HepG2 (cell line): ENCODE measurements around the gene STARD5. TPM values are rescaled to one million over a fixed set of nuclear protein-coding genes. Genes with fewer than 3 reads are reported as not detected.

Experiments
- ATAC-seq: fragments of 200-7000 bp; cut with Tn5 transposase; 3 replicates; pipeline ENCODE4 v1.9.1; 2020; ENCODE audit warnings: mild to moderate bottlenecking, moderate library complexity
- BruUV-seq: library from RNA; stranded (reverse); fragments of 400-500 nt; replicated peaks from 2 replicates; lab custom pipeline; 2021; lab: Mats Ljungman, UMichigan
- CTCF ChIA-PET: fragments of 300-600 bp; formaldehyde crosslinking; extraction: SDS; loops from one replicate; lab custom pipeline; 2021; ENCODE audit warnings: low total read pairs, inconsistent platforms, low intra/inter-chr PET ratio; lab: Yijun Ruan, JAX
- POLR2A ChIA-PET: fragments of 350-600 bp; sonication (Branson Sonifier 250); formaldehyde crosslinking; loops from one replicate; lab custom pipeline; 2020; ENCODE audit warnings: antibody characterized with exemption, inconsistent platforms; lab: Yijun Ruan, JAX
- DNase-seq: peaks from one replicate; pipeline ENCODE4 v3.0.0-alpha.2; 2015; ENCODE audit warnings: low spot score
- FAIRE-seq: peaks from 3 replicates; lab custom pipeline; 2011; peaks lifted over from hg19 to GRCh38; lab: Jason Lieb, UNC
- H2AFZ ChIP-seq: one replicate; pipeline ENCODE4 v1.6.1; 2011; ENCODE audit warnings: low read length, inconsistent platforms
- H3K27ac ChIP-seq: fragments of 300-600 bp; 3 replicates; pipeline ENCODE4 v1.8.0; 2011; ENCODE audit warnings: mixed run types, mild to moderate bottlenecking, mixed read lengths, low read length, inconsistent platforms; ENCODE audit not compliant: insufficient read depth; ENCODE audit errors: extremely low read length
- H3K27me3 ChIP-seq, 2 experiments: fragments of 200-600 bp in 1 of 2; 2 replicates in 1 of 2; 3 replicates in 1 of 2; pipeline versions ENCODE4 v1.6.0 to v1.8.0; 2011; ENCODE audit warnings: low read length in 2 of 2, mild to moderate bottlenecking in 2 of 2, moderate library complexity in 2 of 2, inconsistent platforms in 1 of 2; ENCODE audit not compliant: insufficient read depth in 2 of 2, control insufficient read depth in 1 of 2
- H3K36me3 ChIP-seq, 2 experiments: fragments of 200-600 bp in 1 of 2; replicated peaks in 1 of 2; 2 replicates in 1 of 2; 3 replicates in 1 of 2; pipeline versions ENCODE4 v1.5.1 to v1.8.0; 2011; ENCODE audit warnings: low read length in 2 of 2, inconsistent platforms in 1 of 2; ENCODE audit not compliant: insufficient read depth in 2 of 2, control insufficient read depth in 1 of 2
- H3K4me1 ChIP-seq: 2 replicates; pipeline ENCODE4 v1.5.1; 2012; ENCODE audit warnings: low read length, inconsistent platforms; ENCODE audit not compliant: insufficient read depth
- H3K4me2 ChIP-seq: 2 replicates; pipeline ENCODE4 v1.6.0; 2011; ENCODE audit warnings: low read depth, low read length, inconsistent platforms
- H3K4me3 ChIP-seq, 3 experiments: fragments of 200-600 bp in 1 of 3; sonication (generic), shearing (Covaris generic) in 1 of 3; replicated peaks in 1 of 3; 2 replicates each; pipeline ENCODE4 v1.5.1; 2011 to 2016; ENCODE audit warnings: low read length in 3 of 3, inconsistent platforms in 2 of 3, low read depth in 2 of 3, mild to moderate bottlenecking in 2 of 3, control low read depth in 1 of 3, mixed read lengths in 1 of 3; ENCODE audit not compliant: insufficient read depth in 1 of 3
- H3K79me2 ChIP-seq: one replicate; pipeline ENCODE4 v1.6.1; 2011; ENCODE audit warnings: low read length, inconsistent platforms; ENCODE audit not compliant: insufficient read depth
- H3K9ac ChIP-seq: 2 replicates; pipeline ENCODE4 v1.6.0; 2011; ENCODE audit warnings: mild to moderate bottlenecking, low read depth, low read length, inconsistent platforms; ENCODE audit not compliant: insufficient read depth
- H3K9me3 ChIP-seq: 2 replicates; pipeline ENCODE4 v1.5.1; 2012; ENCODE audit warnings: mild to moderate bottlenecking, low read length
- H4K20me1 ChIP-seq: 2 replicates; pipeline ENCODE4 v1.6.0; 2011; ENCODE audit warnings: inconsistent platforms, mild to moderate bottlenecking, low read length, moderate library complexity; ENCODE audit not compliant: insufficient read depth
- DNMT3B ChIP-seq: conservative IDR thresholded peaks from 2 replicates; pipeline ENCODE4 v1.6.1; 2016; ENCODE audit warnings: missing biosample characterization, control low read depth
- MAFF ChIP-seq: IDR thresholded peaks from 2 replicates; pipeline ENCODE4 v1.6.1; 2011; ENCODE audit warnings: low read depth, low read length, improper control_type of control experiment
- MAFG ChIP-seq: sonication (generic); formaldehyde crosslinking; IDR thresholded peaks from 2 replicates; pipeline ENCODE4 v1.5.1; 2020; ENCODE audit warnings: mild to moderate bottlenecking, missing genetic modification reagents
- MAFK ChIP-seq, 2 experiments: IDR thresholded peaks in 1 of 2; conservative IDR thresholded peaks in 1 of 2; 2 replicates each; pipeline ENCODE4 v1.6.1; 2011; ENCODE audit warnings: improper control_type of control experiment in 2 of 2, low read length in 2 of 2
- MBNL3 ChIP-seq: fragments of 250-450 bp; sonication (Bioruptor Pico); conservative IDR thresholded peaks from 2 replicates; pipeline ENCODE4 v1.8.0; 2022; ENCODE audit warnings: mild to moderate bottlenecking, inconsistent platforms
- NKX3-1 ChIP-seq: sonication (generic); formaldehyde crosslinking; IDR thresholded peaks from 2 replicates; pipeline ENCODE4 v1.5.0; 2020; ENCODE audit warnings: missing genetic modification reagents
- PAX8 ChIP-seq: sonication (generic); formaldehyde crosslinking; IDR thresholded peaks from 2 replicates; pipeline ENCODE4 v1.8.0; 2022; ENCODE audit warnings: mild to moderate bottlenecking, missing genetic modification reagents, borderline replicate concordance
- REXO4 ChIP-seq: sonication (generic); formaldehyde crosslinking; IDR thresholded peaks from 2 replicates; pipeline ENCODE4 v1.8.0; 2022; ENCODE audit warnings: missing genetic modification reagents, mild to moderate bottlenecking, borderline replicate concordance
- ZMYM3 ChIP-seq: sonication (generic); formaldehyde crosslinking; IDR thresholded peaks from 2 replicates; pipeline ENCODE4 v1.5.1; 2020; ENCODE audit warnings: mild to moderate bottlenecking, missing genetic modification reagents
- ZNF224 ChIP-seq: sonication (generic); formaldehyde crosslinking; IDR thresholded peaks from 2 replicates; pipeline ENCODE4 v1.5.0; 2020; ENCODE audit warnings: mild to moderate bottlenecking, missing genetic modification reagents
- ZNF512B ChIP-seq: sonication (generic); formaldehyde crosslinking; IDR thresholded peaks from 2 replicates; pipeline ENCODE4 v1.5.1; 2020; ENCODE audit warnings: missing genetic modification reagents, mild to moderate bottlenecking, borderline replicate concordance
- ZNF564 ChIP-seq: sonication (generic); formaldehyde crosslinking; IDR thresholded peaks from 2 replicates; pipeline ENCODE4 v1.8.1; 2023; ENCODE audit warnings: mild to moderate bottlenecking, missing genetic modification reagents
- ZSCAN29 ChIP-seq: sonication (generic); formaldehyde crosslinking; conservative IDR thresholded peaks from 2 replicates; pipeline ENCODE4 v1.4.0; 2020; ENCODE audit warnings: mild to moderate bottlenecking, missing genetic modification reagents
- WGBS: methylation state at CpG from one replicate; pipeline ENCODE4 v1.1.6; 2017; ENCODE audit warnings: low lambda C conversion rate; 5-methylcytosine and 5-hydroxymethylcytosine counted together
- in situ Hi-C: cut with HindIII; loops from 2 replicates; pipeline ENCODE4 v1.10.0; 2017; ENCODE audit warnings: low pct_unique_long_range_greater_than_20kb; ENCODE audit not compliant: extremely low pct_ligation_motif_present
- intact Hi-C: fragments of 100-400 bp; cut with micrococcal nuclease; formaldehyde crosslinking; loops from one replicate; pipeline ENCODE4 v1.10.0; 2022; ENCODE audit not compliant: unreplicated experiment
- polyA plus RNA-seq, 8 experiments: library from polyadenylated mRNA; depleted of rRNA in 3 of 8; stranded (reverse) in 7 of 8; unstranded in 1 of 8; fragments of >200 nt; fragmentation: Illumina TruSeq in 4 of 8; extraction: Trizol in 4 of 8; gene quantifications; 2 replicates each; pipeline versions ENCODE4 v1.2.1 to v1.2.3, GENCODE V29; 2011 to 2016; ENCODE audit warnings: low read depth in 4 of 8, missing spikeins in 1 of 8, mixed read lengths in 1 of 8; ENCODE audit not compliant: insufficient read depth in 1 of 8
- total RNA-seq, 5 experiments: library from RNA; depleted of rRNA; stranded (reverse); fragments of >200 nt; fragmentation: Illumina TruSeq; extraction: Trizol; gene quantifications; 2 replicates each; pipeline ENCODE4 v1.2.3, GENCODE V29; 2016; ENCODE audit warnings: low read depth in 1 of 5
- TF ChIP-seq, protein P1 (sequence below): sonication (generic); formaldehyde crosslinking; IDR thresholded peaks from 2 replicates; pipeline ENCODE4 v1.5.0; 2020; ENCODE audit warnings: missing genetic modification reagents

The STARD5 gene
- total and polyA plus RNA-seq, 2 of the 13 experiments (the other 11 are each of a cell fraction or from before 2014, with no cell fraction given) = 3.1 to 3.5 TPM

- intact Hi-C loops = no loop called here
- 80% methylated on average over 7 of the region's 7 CpGs for WGBS
- no peak for FAIRE-seq
These were observed 2.7 kb upstream of the STARD5 start for GRCh38 chr15:81326466-81327212.

GRCh38 chr15:81323559-81323943 is 390 bp downstream of the STARD5 start:
- H3K4me1 ChIP-seq = peaks cover 28% of the 10 kb centered on the region
- BruUV-seq = TSS peak; percentile 73
- no peaks in the 10 kb centered on the region for H3K9me3 ChIP-seq
- ChIA-PET CTCF (no interaction called here), POLR2A (interaction anchor here (0.9 to 1.0 kb wide), 4 partner anchors 11 to 43 kb away, joined by 3 to 4 read pairs (median 4); no protein-coding TSS in a partner anchor)
- H3K9ac ChIP-seq = peak overlapping the region; percentile 82
- peak overlapping the region; percentile 57 for H2AFZ ChIP-seq
- peak overlapping the region; percentile 85 to 97 (median 87) for H3K4me3 ChIP-seq
- H4K20me1 ChIP-seq = no peaks in the 10 kb centered on the region
- in situ Hi-C loops (no loop called here), intact Hi-C loops (no loop called here)
- WGBS = 0% methylated on average over 4 of the region's 4 CpGs
- FAIRE-seq = no peak
- ATAC-seq = peak; percentile 2
- no peaks in the 10 kb centered on the region for H3K79me2 ChIP-seq
- H3K36me3 ChIP-seq = peaks cover 0 to 3% of the 10 kb centered on the region in 2 experiments; a peak in 3 of 5 replicates
- H3K4me2 ChIP-seq = peak overlapping the region; percentile 94
- H3K27me3 ChIP-seq = no peaks in the 10 kb centered on the region
- peak; percentile 9 for DNase-seq
- peak overlapping the region; percentile 42 for H3K27ac ChIP-seq
- TF ChIP-seq ZNF224 (CRISPR knock-in tag) = no peak
- TF ChIP-seq ZMYM3 (CRISPR knock-in tag) = peak; percentile 55; the same call in 1 of the 2 replicates
- no peak for TF ChIP-seq ZNF512B (CRISPR knock-in tag)
- no peak for TF ChIP-seq REXO4
- no peak for TF ChIP-seq ZSCAN29 (CRISPR knock-in tag)
- TF ChIP-seq PAX8 (CRISPR knock-in tag) = no peak
- TF ChIP-seq, protein P1, sequence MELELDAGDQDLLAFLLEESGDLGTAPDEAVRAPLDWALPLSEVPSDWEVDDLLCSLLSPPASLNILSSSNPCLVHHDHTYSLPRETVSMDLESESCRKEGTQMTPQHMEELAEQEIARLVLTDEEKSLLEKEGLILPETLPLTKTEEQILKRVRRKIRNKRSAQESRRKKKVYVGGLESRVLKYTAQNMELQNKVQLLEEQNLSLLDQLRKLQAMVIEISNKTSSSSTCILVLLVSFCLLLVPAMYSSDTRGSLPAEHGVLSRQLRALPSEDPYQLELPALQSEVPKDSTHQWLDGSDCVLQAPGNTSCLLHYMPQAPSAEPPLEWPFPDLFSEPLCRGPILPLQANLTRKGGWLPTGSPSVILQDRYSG = 0 out of 2 replicates have a peak, but pooled peaks have one; percentile 35
- no peak for TF ChIP-seq DNMT3B
- no peak for TF ChIP-seq MBNL3 (CRISPR knock-in tag)

More at GRCh38 chr15:81326466-81327212, 2.7 kb upstream of the STARD5 start:
- Histone ChIP-seq H3K9ac (no peak overlapping the region), H3K4me1 (peaks cover 28% of the 10 kb centered on the region), H3K9me3 (no peaks in the 10 kb centered on the region), H3K27me3 (no peaks in the 10 kb centered on the region), H4K20me1 (no peaks in the 10 kb centered on the region), H2AFZ (no peak overlapping the region), H3K4me3 (no peak overlapping the region), H3K4me2 (no peak overlapping the region), H3K79me2 (no peaks in the 10 kb centered on the region), H3K27ac (no peak overlapping the region), H3K36me3 (no peaks in the 10 kb centered on the region)
- in situ Hi-C loops = no loop called here
- no TSS peak for BruUV-seq
- ATAC-seq (no peak), DNase-seq (no peak)
- POLR2A ChIA-PET = no interaction called here
- TF ChIP-seq MAFK (conservative IDR thresholded peaks at IDR 0.05 in 1 of 2, IDR thresholded peaks at IDR 0.05 in 1 of 2; ENCODE audit: low read length in 2 of 2) (peak; percentile 98 to 99), NKX3-1 (CRISPR knock-in tag) (no peak), MAFF (peak; percentile 99), ZNF564 (CRISPR knock-in tag) (no peak), MAFG (CRISPR knock-in tag) (peak; percentile 17; the same call in 1 of the 2 replicates)
- CTCF ChIA-PET = no interaction called here
